A673 (cell line): ENCODE results near the gene PCID2.

Experiments used
- CTCF ChIP-seq: fragments of 300-800, 200-600 bp; sonication (generic); conservative IDR thresholded peaks from 2 replicates; pipeline ENCODE4 v1.5.1; 2017; ENCODE audit warnings: low read depth, mild to moderate bottlenecking, antibody characterized with exemption, low read length, moderate library complexity, mixed read lengths
- EZH2 ChIP-seq: fragments of 200-600 bp; sonication (generic); IDR thresholded peaks from 2 replicates; pipeline ENCODE4 v1.6.1; 2017; ENCODE audit warnings: borderline replicate concordance, low read depth, mild to moderate bottlenecking, mixed read lengths, antibody characterized with exemption, low read length; ENCODE audit not compliant: poor library complexity, severe bottlenecking

- TF ChIP-seq CTCF: no peak
- TF ChIP-seq EZH2: no peak
Observed at GRCh38 chr13:113139577-113139976, 68.9 kb downstream of the PCID2 start.
